SK-N-SH (cell line): ENCODE results near the gene FCRL2.

Experiments
- EZH2phosphoT487 ChIP-seq: fragments of 200-600 bp; sonication (generic); IDR thresholded peaks from 2 replicates; pipeline ENCODE4 v1.6.1; 2017; ENCODE audit warnings: low read depth, mixed run types, mild to moderate bottlenecking, antibody characterized with exemption, moderate library complexity, borderline replicate concordance
- GABPA ChIP-seq: IDR thresholded peaks from 2 replicates; pipeline ENCODE4 v1.4.0; 2012; ENCODE audit warnings: low read depth, mild to moderate bottlenecking
- RAD21 ChIP-seq: IDR thresholded peaks from 2 replicates; pipeline ENCODE4 v1.6.1; 2012; ENCODE audit warnings: mild to moderate bottlenecking, low read length
- RFX5 ChIP-seq: IDR thresholded peaks from 2 replicates; pipeline ENCODE4 v1.6.1; 2012; ENCODE audit warnings: mild to moderate bottlenecking, improper control_type of control experiment, low read length
- RXRA ChIP-seq: IDR thresholded peaks from 2 replicates; pipeline ENCODE4 v1.4.0; 2012; ENCODE audit warnings: low read depth, mild to moderate bottlenecking, borderline replicate concordance
- TAF1 ChIP-seq: IDR thresholded peaks from 2 replicates; pipeline ENCODE4 v1.6.1; 2012; ENCODE audit warnings: low read depth, mild to moderate bottlenecking, low read length, moderate library complexity, borderline replicate concordance
- TF ChIP-seq, protein P1 (sequence below): fragments of 200-600 bp; sonication (generic); IDR thresholded peaks from 2 replicates; pipeline ENCODE4 v1.6.1; 2017; ENCODE audit warnings: antibody characterized with exemption, mild to moderate bottlenecking, moderate library complexity
- TF ChIP-seq, protein P2 (sequence below): IDR thresholded peaks from 2 replicates; pipeline ENCODE4 v1.6.1; 2012; ENCODE audit warnings: mild to moderate bottlenecking, low read depth, low read length, moderate library complexity
- TF ChIP-seq, protein P3 (sequence below): fragments of 150-350 bp; IDR thresholded peaks from 2 replicates; pipeline ENCODE4 v1.6.1; 2017; ENCODE audit warnings: antibody characterized with exemption, low read length, low read depth, borderline replicate concordance

DNA sequence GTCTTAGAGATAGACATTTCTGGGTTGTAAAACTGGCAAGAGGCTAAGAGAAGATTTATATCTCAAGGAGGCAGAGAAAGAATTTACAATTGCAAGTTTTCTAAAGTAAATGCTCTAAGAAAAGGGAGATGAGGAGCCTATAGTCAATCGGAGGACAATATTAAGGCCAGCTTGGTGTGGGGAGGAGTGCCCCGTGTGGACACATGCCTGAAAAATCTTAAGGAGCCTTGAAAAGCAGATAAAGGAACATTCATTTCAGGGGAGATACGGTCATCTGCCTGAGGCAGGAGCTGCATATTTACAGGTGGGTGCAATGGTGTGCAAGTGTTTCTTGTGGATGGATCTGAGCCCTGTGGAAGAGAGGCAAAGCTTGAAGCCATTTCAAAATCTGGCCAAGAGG lies 25.6 kb downstream of the FCRL2 start:
- no peak for TF ChIP-seq TAF1
- TF ChIP-seq, protein P1, sequence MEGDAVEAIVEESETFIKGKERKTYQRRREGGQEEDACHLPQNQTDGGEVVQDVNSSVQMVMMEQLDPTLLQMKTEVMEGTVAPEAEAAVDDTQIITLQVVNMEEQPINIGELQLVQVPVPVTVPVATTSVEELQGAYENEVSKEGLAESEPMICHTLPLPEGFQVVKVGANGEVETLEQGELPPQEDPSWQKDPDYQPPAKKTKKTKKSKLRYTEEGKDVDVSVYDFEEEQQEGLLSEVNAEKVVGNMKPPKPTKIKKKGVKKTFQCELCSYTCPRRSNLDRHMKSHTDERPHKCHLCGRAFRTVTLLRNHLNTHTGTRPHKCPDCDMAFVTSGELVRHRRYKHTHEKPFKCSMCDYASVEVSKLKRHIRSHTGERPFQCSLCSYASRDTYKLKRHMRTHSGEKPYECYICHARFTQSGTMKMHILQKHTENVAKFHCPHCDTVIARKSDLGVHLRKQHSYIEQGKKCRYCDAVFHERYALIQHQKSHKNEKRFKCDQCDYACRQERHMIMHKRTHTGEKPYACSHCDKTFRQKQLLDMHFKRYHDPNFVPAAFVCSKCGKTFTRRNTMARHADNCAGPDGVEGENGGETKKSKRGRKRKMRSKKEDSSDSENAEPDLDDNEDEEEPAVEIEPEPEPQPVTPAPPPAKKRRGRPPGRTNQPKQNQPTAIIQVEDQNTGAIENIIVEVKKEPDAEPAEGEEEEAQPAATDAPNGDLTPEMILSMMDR, result no peak
- no peak for TF ChIP-seq GABPA
- no peak for TF ChIP-seq RFX5
- TF ChIP-seq RAD21, result no peak
- TF ChIP-seq, protein P2, sequence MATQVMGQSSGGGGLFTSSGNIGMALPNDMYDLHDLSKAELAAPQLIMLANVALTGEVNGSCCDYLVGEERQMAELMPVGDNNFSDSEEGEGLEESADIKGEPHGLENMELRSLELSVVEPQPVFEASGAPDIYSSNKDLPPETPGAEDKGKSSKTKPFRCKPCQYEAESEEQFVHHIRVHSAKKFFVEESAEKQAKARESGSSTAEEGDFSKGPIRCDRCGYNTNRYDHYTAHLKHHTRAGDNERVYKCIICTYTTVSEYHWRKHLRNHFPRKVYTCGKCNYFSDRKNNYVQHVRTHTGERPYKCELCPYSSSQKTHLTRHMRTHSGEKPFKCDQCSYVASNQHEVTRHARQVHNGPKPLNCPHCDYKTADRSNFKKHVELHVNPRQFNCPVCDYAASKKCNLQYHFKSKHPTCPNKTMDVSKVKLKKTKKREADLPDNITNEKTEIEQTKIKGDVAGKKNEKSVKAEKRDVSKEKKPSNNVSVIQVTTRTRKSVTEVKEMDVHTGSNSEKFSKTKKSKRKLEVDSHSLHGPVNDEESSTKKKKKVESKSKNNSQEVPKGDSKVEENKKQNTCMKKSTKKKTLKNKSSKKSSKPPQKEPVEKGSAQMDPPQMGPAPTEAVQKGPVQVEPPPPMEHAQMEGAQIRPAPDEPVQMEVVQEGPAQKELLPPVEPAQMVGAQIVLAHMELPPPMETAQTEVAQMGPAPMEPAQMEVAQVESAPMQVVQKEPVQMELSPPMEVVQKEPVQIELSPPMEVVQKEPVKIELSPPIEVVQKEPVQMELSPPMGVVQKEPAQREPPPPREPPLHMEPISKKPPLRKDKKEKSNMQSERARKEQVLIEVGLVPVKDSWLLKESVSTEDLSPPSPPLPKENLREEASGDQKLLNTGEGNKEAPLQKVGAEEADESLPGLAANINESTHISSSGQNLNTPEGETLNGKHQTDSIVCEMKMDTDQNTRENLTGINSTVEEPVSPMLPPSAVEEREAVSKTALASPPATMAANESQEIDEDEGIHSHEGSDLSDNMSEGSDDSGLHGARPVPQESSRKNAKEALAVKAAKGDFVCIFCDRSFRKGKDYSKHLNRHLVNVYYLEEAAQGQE, result no peak
- TF ChIP-seq, protein P3, sequence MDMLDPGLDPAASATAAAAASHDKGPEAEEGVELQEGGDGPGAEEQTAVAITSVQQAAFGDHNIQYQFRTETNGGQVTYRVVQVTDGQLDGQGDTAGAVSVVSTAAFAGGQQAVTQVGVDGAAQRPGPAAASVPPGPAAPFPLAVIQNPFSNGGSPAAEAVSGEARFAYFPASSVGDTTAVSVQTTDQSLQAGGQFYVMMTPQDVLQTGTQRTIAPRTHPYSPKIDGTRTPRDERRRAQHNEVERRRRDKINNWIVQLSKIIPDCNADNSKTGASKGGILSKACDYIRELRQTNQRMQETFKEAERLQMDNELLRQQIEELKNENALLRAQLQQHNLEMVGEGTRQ, result no peak
- no peak for TF ChIP-seq EZH2phosphoT487
- no peak for TF ChIP-seq RXRA
